Melanocyte of skin (primary cell): ENCODE measurements around the gene ANXA2. TPM values are rescaled to one million over a fixed set of nuclear protein-coding genes. Genes with fewer than 3 reads are reported as not detected.

Source experiments
- small RNA-seq, 2 donors: library from RNA; depleted of rRNA; stranded (forward); fragments of <200 nt; gene quantifications; one replicate each; pipeline ENCODE3, GENCODE V24; 2012
- total RNA-seq, 2 donors: library from RNA; depleted of rRNA; stranded (reverse); fragments of >200 nt; gene quantifications; 2 replicates each; pipeline ENCODE4 v1.2.3, GENCODE V29; 2012

ANXA2 gene
- 1,000 to 10,000 TPM; 1,299 to 1,889 TPM for total RNA-seq

GRCh38 chr15:60397772-60398445 is at the start of gene ANXA2:
ANXA2 (minus strand) TSS chr15:60397986; CDS start chr15:60386075, 11,911 bp downstream.

Small RNAs within 50 kb of the gene (small RNA-seq; reads per million reads assigned to genes)
- gene AC087385.3, result 0 to 0.04 reads per million in 2 donors

Other genes starting within 250 kb of the ANXA2 start
- 10 to 100 TPM; 15.1 to 28.0 TPM for gene ICE2, start 81.2 kb upstream of the ANXA2 start, total RNA-seq